NCI-H1694 (cell line): ENCODE results near the gene SCARF1.

ENCODE experiments used
- DNase-seq: peaks from one replicate; lab custom pipeline; 2025; lab: John Stamatoyannopoulos, UW

SCARF1 gene

GRCh38 chr17:1627982-1628855, 17.3 kb downstream of the SCARF1 start, which contains the start of gene SLC43A2:
SLC43A2 (minus strand) TSS chr17:1628834; CDS start chr17:1627874, 960 bp downstream.
- peak; percentile 64 for DNase-seq

GRCh38 chr17:1627182-1627981, 18.1 kb downstream of the SCARF1 start:
- DNase-seq = no peak

- DNase-seq = no peak
These were observed 19.2 kb downstream of the SCARF1 start for GRCh38 chr17:1626333-1626732.

GRCh38 chr17:1625581-1625980, 20.0 kb downstream of the SCARF1 start:
- no peak for DNase-seq

- no peak for DNase-seq
These were observed 20.5 kb downstream of the SCARF1 start for GRCh38 chr17:1625053-1625452.

DNA sequence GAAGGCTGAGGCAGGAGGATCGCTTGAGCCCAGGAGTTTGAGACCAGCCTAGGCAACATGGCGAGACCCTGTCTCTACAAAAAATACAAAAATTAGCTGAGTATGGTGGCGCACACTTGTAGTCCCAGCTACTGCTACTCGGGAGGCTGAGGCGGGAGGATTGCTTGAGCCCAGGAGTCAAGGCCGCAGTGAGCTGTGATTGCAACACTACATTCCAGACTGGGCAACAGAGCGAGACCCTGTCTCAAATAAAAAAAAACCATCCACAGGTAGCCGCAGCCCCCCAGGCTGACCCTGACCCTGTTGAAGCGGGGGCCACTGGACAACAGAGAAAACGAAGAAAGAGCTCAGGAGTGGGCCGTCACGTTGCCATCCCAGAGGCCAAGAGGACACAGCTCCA, 20.9 kb downstream of the SCARF1 start:
- no peak for DNase-seq

- DNase-seq = no peak
These were observed 22.4 kb downstream of the SCARF1 start for GRCh38 chr17:1623057-1623630.

- no peak for DNase-seq
These were observed 24.1 kb downstream of the SCARF1 start for GRCh38 chr17:1621273-1621954.

GRCh38 chr17:1620486-1620885, 25.0 kb downstream of the SCARF1 start:
- DNase-seq = no peak

DNA sequence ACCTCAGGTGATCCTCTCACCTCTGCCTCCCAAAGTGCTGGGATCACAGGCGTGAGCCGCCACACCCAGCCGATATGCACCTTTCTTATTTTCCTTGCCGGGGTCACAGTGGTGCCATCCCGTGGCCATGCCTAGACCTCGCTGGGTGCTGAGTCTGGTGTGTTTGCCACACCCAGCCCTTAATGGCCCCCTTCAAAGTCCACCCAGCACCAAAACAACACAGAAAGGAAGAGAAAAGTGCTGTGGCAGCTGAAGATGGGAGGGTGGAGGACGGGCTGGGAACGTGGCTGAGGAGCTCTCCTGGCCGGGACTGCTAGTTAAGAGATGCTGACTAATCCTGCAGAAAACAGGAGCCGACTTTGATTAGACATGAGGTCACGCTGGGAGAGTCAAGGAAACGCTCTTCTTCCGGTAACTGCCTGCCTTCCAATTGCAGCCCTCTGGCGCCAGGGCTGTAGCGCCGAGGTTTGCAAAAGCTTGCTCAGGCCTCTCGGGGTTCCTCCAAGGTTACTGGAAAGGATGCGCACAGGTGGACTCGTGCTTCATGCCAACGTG, 27.8 kb downstream of the SCARF1 start:
- DNase-seq = no peak

DNA sequence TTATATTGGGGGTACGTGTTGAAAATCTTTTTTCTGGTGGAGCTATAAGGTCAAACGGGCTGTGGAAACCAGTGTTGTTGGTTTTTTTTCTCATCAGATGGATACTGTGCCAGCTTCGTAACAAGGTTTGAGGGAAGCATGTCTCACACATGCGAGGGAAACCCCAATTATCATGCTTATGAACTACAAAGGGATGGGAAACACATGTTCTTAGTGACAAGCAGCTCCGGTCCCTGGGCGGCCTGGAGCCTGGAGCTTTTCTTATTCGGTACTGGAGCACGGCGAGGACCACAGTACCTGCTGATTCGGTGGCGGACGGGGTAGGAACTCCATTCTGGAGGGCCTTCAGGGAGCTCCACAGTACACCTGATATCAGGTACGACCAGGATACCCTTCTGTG, 29.4 kb downstream of the SCARF1 start:
- no peak for DNase-seq

GRCh38 chr17:1612400-1612799, 33.1 kb downstream of the SCARF1 start:
- no peak for DNase-seq

- no peak for DNase-seq
These were observed 33.8 kb downstream of the SCARF1 start for GRCh38 chr17:1611715-1612114.

- DNase-seq = no peak
These were observed 36.9 kb downstream of the SCARF1 start for GRCh38 chr17:1608676-1609075.

DNA sequence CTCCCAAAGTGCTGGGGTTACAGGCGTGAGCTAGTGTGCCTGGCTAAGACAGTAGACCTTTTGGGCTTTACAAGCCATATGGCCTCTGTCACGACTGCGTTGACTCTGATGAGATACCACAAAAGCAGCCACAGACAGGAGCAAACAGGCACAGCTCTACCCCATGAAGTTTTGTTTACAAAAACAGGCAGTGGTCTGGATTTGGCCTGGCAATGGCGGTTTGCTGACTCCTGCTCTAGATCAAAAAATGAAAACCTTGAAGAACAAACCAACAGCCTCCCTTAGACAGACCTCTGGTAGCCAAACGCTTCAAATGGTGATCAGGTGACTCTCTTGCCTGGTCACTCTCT, 37.6 kb downstream of the SCARF1 start:
- no peak for DNase-seq

DNA sequence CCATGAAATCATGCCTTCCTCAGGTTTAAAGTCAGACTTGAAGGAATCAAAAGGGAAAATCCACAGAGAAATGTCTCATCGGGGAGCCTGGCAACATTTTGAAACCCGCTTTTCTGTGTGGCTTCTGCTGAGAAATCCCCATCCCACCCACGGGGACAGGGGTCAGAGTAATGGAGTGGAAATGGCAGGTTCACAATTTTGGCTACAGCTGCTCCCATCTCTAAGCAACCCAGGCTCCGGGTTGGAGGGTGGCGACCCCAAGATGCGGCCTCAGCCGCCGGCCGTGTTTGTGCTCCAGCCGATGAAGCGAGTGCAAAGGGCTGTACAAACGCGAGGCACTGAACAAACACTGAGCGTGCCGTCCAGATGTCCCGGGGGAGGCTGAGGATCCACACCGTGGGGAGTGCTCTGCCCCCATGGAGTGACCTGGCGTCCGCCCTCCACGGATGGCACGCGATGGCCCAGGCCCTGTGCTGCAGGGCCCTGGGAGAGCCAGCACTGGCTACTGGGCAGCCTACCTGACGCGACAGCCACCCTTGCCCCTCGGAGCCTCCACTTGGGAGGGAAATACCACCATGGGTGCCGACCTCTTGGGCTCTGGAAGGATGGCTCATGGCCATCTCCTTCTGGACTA, 39.1 kb downstream of the SCARF1 start:
- DNase-seq = no peak

- DNase-seq = no peak
These were observed 39.7 kb downstream of the SCARF1 start for GRCh38 chr17:1605681-1606351.

- DNase-seq = no peak
These were observed 40.6 kb downstream of the SCARF1 start for GRCh38 chr17:1604831-1605528.

DNA sequence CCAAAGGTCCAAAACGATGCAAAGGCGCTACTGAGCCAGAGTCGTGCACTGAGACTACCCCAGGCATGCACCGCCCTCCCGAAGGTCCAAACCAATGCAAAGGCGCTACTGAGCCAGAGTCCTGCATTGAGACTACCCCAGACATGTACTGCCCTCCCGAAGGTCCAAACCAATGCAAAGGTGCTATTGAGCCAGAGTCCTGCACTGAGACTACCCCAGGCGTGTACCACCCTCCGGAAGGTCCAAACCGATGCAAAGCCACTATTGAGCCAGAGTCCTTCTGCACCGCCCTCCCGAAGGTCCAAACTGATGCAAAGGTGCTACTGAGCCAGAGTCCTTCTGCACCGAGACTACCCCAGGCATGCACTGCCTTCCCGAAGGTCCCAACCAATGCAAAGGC, 44.0 kb downstream of the SCARF1 start:
- DNase-seq = no peak

DNA sequence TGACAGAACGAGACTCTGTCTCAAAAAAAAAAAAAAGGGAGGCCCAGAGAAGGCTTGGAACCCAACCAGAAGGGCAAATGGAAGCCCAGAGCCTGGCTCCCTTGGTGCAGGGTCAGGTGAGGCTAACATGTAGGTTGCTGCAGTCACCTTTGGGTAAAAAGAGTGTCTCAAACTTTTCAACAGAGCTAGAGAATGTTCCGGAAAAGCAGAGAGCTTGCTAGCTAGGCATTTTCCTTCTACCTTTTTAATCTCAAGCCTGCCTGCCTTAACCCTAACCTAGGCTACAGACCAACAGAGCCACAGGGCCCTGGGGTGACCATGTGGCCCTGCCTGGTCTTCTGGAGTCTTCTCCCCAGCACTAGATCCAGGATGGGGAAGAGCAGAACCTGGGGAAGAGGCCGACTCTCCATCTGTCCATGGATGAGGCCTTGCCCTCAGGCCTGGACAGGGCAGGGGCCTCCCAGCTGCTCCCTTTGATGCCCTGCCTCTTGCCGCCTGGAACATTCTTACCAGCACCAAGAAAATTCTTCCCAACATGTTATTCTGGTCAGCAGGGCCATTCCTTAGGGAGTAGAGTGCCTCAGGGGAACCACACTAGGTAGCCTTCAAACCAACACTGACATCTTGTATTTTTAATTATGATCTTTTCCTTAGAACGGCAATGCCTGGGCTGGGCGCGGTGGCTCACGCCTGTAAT, 47.0 kb downstream of the SCARF1 start:
- DNase-seq = no peak
